HCT116 (cell line): Measurements from ENCODE around the gene NTMT2. TPM values are rescaled to one million over a fixed set of nuclear protein-coding genes. Genes with fewer than 3 reads are reported as not detected.

ENCODE experiments used
- ATAC-seq: fragments of 200-7000 bp; cut with Tn5 transposase; 2 replicates; pipeline ENCODE4 v1.9.1; 2020; ENCODE audit warnings: mild to moderate bottlenecking, moderate library complexity
- BruUV-seq: library from RNA; stranded (reverse); fragments of 400-500 nt; replicated peaks from 2 replicates; lab custom pipeline; 2021; lab: Mats Ljungman, UMichigan
- CTCF ChIA-PET: fragments of 300-600 bp; sonication (Branson Sonifier 250); formaldehyde crosslinking; loops from one replicate; lab custom pipeline; 2021; ENCODE audit warnings: antibody characterized with exemption; lab: Charles Lee
- POLR2A ChIA-PET: fragments of 300-600, 350-600 bp; sonication (Branson Sonifier 250); formaldehyde crosslinking; loops from one replicate; lab custom pipeline; 2021; ENCODE audit warnings: antibody characterized with exemption; lab: Charles Lee
- RAD21 ChIA-PET, 2 experiments: fragments of 300-600 bp; sonication (Branson Sonifier 250); formaldehyde crosslinking; loops; one replicate each; lab custom pipeline; 2023; ENCODE audit warnings: low total read pairs in 2 of 2; ENCODE audit not compliant: uncharacterized antibody in 2 of 2, unreplicated experiment in 2 of 2, low non-redundant PET in 1 of 2; lab: Charles Lee
- DNase-seq: peaks from one replicate; pipeline ENCODE4 v3.0.0-alpha.2; 2010; ENCODE audit warnings: low read depth, low spot score
- H2AFZ ChIP-seq: fragments of 200-600 bp; shearing (Covaris generic), sonication (generic); 2 replicates; pipeline ENCODE4 v1.6.1; 2017; ENCODE audit warnings: low read depth, mixed run types, mixed read lengths, antibody characterized with exemption, low read length; ENCODE audit not compliant: poor library complexity, severe bottlenecking
- H3K27ac ChIP-seq: 2 replicates; pipeline ENCODE4 v1.5.1; 2012; ENCODE audit warnings: low read depth, low read length
- H3K27me3 ChIP-seq: fragments of 200-600 bp; sonication (generic); 2 replicates; pipeline ENCODE4 v1.6.1; 2016; ENCODE audit warnings: mixed run types, low read length, mixed read lengths; ENCODE audit not compliant: insufficient read depth
- H3K36me3 ChIP-seq, 2 experiments: fragments of 200-500 bp in 1 of 2; fragments of 200-600 bp in 1 of 2; sonication (Bioruptor generic) in 1 of 2; sonication (generic) in 1 of 2; 2 replicates each; pipeline versions ENCODE4 v1.5.1 to v1.6.1; 2014 to 2016; ENCODE audit warnings: low read length in 2 of 2, inconsistent platforms in 1 of 2, mixed read lengths in 1 of 2, mixed run types in 1 of 2; ENCODE audit not compliant: insufficient read depth in 2 of 2, control insufficient read depth in 1 of 2
- H3K4me1 ChIP-seq, 2 experiments: fragments of 200-600 bp in 1 of 2; sonication (generic) in 1 of 2; 2 replicates each; pipeline versions ENCODE4 v1.5.1 to v1.6.1; 2012 to 2017; ENCODE audit warnings: low read length in 2 of 2, inconsistent platforms in 1 of 2, mild to moderate bottlenecking in 1 of 2, mixed read lengths in 1 of 2, mixed run types in 1 of 2, moderate library complexity in 1 of 2; ENCODE audit not compliant: insufficient read depth in 2 of 2, control insufficient read depth in 1 of 2
- H3K4me2 ChIP-seq: fragments of 200-600 bp; sonication (generic); 2 replicates; pipeline ENCODE4 v1.6.1; 2017; ENCODE audit warnings: mixed run types, low read length, mixed read lengths
- H3K4me3 ChIP-seq, 2 experiments: fragments of 200-600 bp in 1 of 2; sonication (generic) in 1 of 2; replicated peaks in 1 of 2; 2 replicates each; pipeline ENCODE4 v1.5.1; 2011 to 2016; ENCODE audit warnings: low read length in 2 of 2, control low read depth in 1 of 2, low read depth in 1 of 2, mild to moderate bottlenecking in 1 of 2, mixed read lengths in 1 of 2, mixed run types in 1 of 2
- H3K79me2 ChIP-seq: fragments of 200-600 bp; sonication (generic); 2 replicates; pipeline ENCODE4 v1.6.1; 2017; ENCODE audit warnings: mild to moderate bottlenecking, mixed run types, low read length, moderate library complexity, mixed read lengths; ENCODE audit not compliant: insufficient read depth
- H3K9ac ChIP-seq: fragments of 200-600 bp; sonication (generic); 2 replicates; pipeline ENCODE4 v1.6.1; 2016; ENCODE audit warnings: low read length, mixed read lengths
- H3K9me2 ChIP-seq: fragments of 200-600 bp; sonication (generic), shearing (Covaris generic); 2 replicates; pipeline ENCODE4 v1.6.1; 2017; ENCODE audit warnings: mixed run types, mild to moderate bottlenecking, moderate library complexity; ENCODE audit not compliant: insufficient read depth
- H3K9me3 ChIP-seq, 2 experiments: fragments of 200-500 bp in 1 of 2; fragments of 200-600 bp in 1 of 2; sonication (Bioruptor generic) in 1 of 2; sonication (generic) in 1 of 2; 2 replicates each; pipeline ENCODE4 v1.6.1; 2014 to 2017; ENCODE audit warnings: low read length in 2 of 2, mixed read lengths in 2 of 2, inconsistent platforms in 1 of 2, low read depth in 1 of 2, mild to moderate bottlenecking in 1 of 2, mixed run types in 1 of 2, moderate library complexity in 1 of 2; ENCODE audit not compliant: control insufficient read depth in 1 of 2, insufficient read depth in 1 of 2
- H4K20me1 ChIP-seq: fragments of 200-600 bp; sonication (generic), shearing (Covaris generic); 2 replicates; pipeline ENCODE4 v1.6.1; 2017; ENCODE audit warnings: mixed run types, mild to moderate bottlenecking, moderate library complexity; ENCODE audit not compliant: insufficient read depth
- CBX3 ChIP-seq: IDR thresholded peaks from 2 replicates; pipeline ENCODE4 v1.6.1; 2012; ENCODE audit warnings: low read depth
- CTCF ChIP-seq, 3 experiments: fragments of 200-600 bp in 1 of 3; sonication (generic) in 1 of 3; IDR thresholded peaks in 2 of 3; conservative IDR thresholded peaks in 1 of 3; 2 replicates each; pipeline ENCODE4 v1.5.1; 2012 to 2017; ENCODE audit warnings: low read depth in 2 of 3, low read length in 2 of 3, antibody characterized with exemption in 1 of 3, borderline replicate concordance in 1 of 3, control low read depth in 1 of 3, mild to moderate bottlenecking in 1 of 3, mixed read lengths in 1 of 3, mixed run types in 1 of 3, moderate library complexity in 1 of 3; ENCODE audit not compliant: insufficient read depth in 1 of 3
- ELF1 ChIP-seq: IDR thresholded peaks from 2 replicates; pipeline ENCODE4 v1.6.1; 2012; ENCODE audit warnings: low read depth, borderline replicate concordance
- REST ChIP-seq: IDR thresholded peaks from 2 replicates; pipeline ENCODE4 v1.6.1; 2012; ENCODE audit warnings: low read depth
- SRF ChIP-seq: IDR thresholded peaks from 2 replicates; pipeline ENCODE4 v1.6.1; 2012; ENCODE audit warnings: low read depth
- TCF7L2 ChIP-seq: IDR thresholded peaks from 2 replicates; pipeline ENCODE4 v1.7.0; 2011; ENCODE audit warnings: borderline replicate concordance, inconsistent platforms; ENCODE audit not compliant: insufficient read depth, insufficient read length; ENCODE audit errors: extremely low read depth
- ZNF274 ChIP-seq: fragments of 200-500 bp; sonication (Bioruptor generic); IDR thresholded peaks from 2 replicates; pipeline ENCODE4 v1.6.1; 2014; ENCODE audit warnings: mild to moderate bottlenecking, low read depth, low read length, inconsistent platforms
- intact Hi-C: fragments of 100-400 bp; cut with micrococcal nuclease; formaldehyde crosslinking; loops from 2 replicates; pipeline ENCODE4 v1.10.0; 2022
- total RNA-seq: library from RNA; stranded (reverse); gene quantifications from one replicate; pipeline ENCODE4 v1.2.1, GENCODE V29; 2021; ENCODE audit not compliant: unreplicated experiment

Gene NTMT2
- total RNA-seq, 1 experiment from 2014 or later: not detected

GRCh38 chr1:170213596-170213995 lies 67.8 kb downstream of the NTMT2 start:
- H3K4me3 ChIP-seq: no peak overlapping the region
- no peaks in the 10 kb centered on the region for H3K36me3 ChIP-seq
- H3K9me2 ChIP-seq: no peaks in the 10 kb centered on the region
- no peaks in the 10 kb centered on the region for H3K9me3 ChIP-seq
- BruUV-seq: no TSS peak
- H3K79me2 ChIP-seq: no peaks in the 10 kb centered on the region
- TF ChIP-seq ELF1: no peak
- TF ChIP-seq CTCF (IDR thresholded peaks at IDR 0.05 in 2 of 3, conservative IDR thresholded peaks at IDR 0.05 in 1 of 3; ENCODE audit: borderline replicate concordance in 1 of 3, insufficient read depth in 1 of 3, low read depth in 2 of 3, low read length in 2 of 3): no peak
- no peak for TF ChIP-seq SRF
- TF ChIP-seq REST: no peak
- no peak for TF ChIP-seq TCF7L2
- TF ChIP-seq ZNF274: no peak
- TF ChIP-seq CBX3: no peak
- TF ChIP-seq, all 23 proteins: peak for 0
- ChIA-PET CTCF (no interaction called here), POLR2A (no interaction called here), RAD21 (no interaction called here)
- H3K27me3 ChIP-seq: no peaks in the 10 kb centered on the region
- no peak overlapping the region for H3K27ac ChIP-seq
- no peaks in the 10 kb centered on the region for H3K4me1 ChIP-seq
- intact Hi-C loops: no loop called here
- H4K20me1 ChIP-seq: no peaks in the 10 kb centered on the region
- H3K9ac ChIP-seq: no peak overlapping the region
- ATAC-seq (no peak), DNase-seq (no peak)
- H3K4me2 ChIP-seq: no peak overlapping the region
- no peak overlapping the region for H2AFZ ChIP-seq
